ENCODE data around the gene ECSIT. TPM values are rescaled to one million over a fixed set of nuclear protein-coding genes. Genes with fewer than 3 reads are reported as not detected.
"Not testable (repeated sequence)": the region's sequence is repeated elsewhere in the genome, so short reads cannot be mapped to it uniquely, and the experiment has no call there.

Gene ECSIT
- polyA plus RNA-seq, 2 of the 4 experiments (the other 2 are of a cell fraction) = 23.0 to 29.7 TPM

- WGBS (ENCODE audit: missing lambda C conversion rate) = 80% methylated on average over 15 of the region's 15 CpGs
- H3K4me1 ChIP-seq = no peaks in the 10 kb centered on the region
- ATAC-seq (0 out of 6 replicates have a peak, but pooled peaks of 1 of the 2 experiments have one; percentile 10), FAIRE-seq (no peak), DNase-seq (ENCODE audit: low read depth in 1 of 2, low spot score in 1 of 2) (no peak)
- H3K4me3 ChIP-seq = no peak overlapping the region
- ChIA-PET POLR2A (no interaction called here), CTCF (interaction anchor here (0.8 kb wide), 1 partner anchor 9 kb away, joined by 4 read pairs; no protein-coding TSS in a partner anchor)
- TF ChIP-seq HMGXB4 (CRISPR knock-in tag; IDR thresholded peaks at IDR 0.05; ENCODE audit: borderline replicate concordance) = no peak
- TF ChIP-seq SMC3 (IDR thresholded peaks at IDR 0.05) = no peak
- TF ChIP-seq RFX5 (IDR thresholded peaks at IDR 0.05) = no peak
- TF ChIP-seq HEYL (CRISPR knock-in tag; IDR thresholded peaks at IDR 0.05) = no peak
- no peak for TF ChIP-seq NR3C1 (IDR thresholded peaks at IDR 0.05)
- TF ChIP-seq GATA3 (IDR thresholded peaks at IDR 0.05; ENCODE audit: borderline replicate concordance) = no peak
- TF ChIP-seq EHMT2 (IDR thresholded peaks at IDR 0.05; ENCODE audit: low read depth) = no peak
- no peak for TF ChIP-seq POLR2AphosphoS2 (conservative IDR thresholded peaks at IDR 0.05; ENCODE audit: low read length)
- no peak for TF ChIP-seq CHD2 (IDR thresholded peaks at IDR 0.05; ENCODE audit: low read length, partially characterized antibody)
- TF ChIP-seq HES2 (IDR thresholded peaks at IDR 0.05) = no peak
- TF ChIP-seq SREBF2 (IDR thresholded peaks at IDR 0.05) = no peak
- no peak for TF ChIP-seq HDAC2 (IDR thresholded peaks at IDR 0.05)
- H3K27ac ChIP-seq = no peak overlapping the region
- H3K9me3 ChIP-seq = no peaks in the 10 kb centered on the region
- H3K4me2 ChIP-seq = no peak overlapping the region
These were observed 47.3 kb upstream of the ECSIT start for GRCh38 chr19:11576227-11576626.

GRCh38 chr19:11574689-11575088, 45.8 kb upstream of the ECSIT start:
- DNase-seq (ENCODE audit: low read depth in 1 of 2, low spot score in 1 of 2) (no peak), FAIRE-seq (no peak), ATAC-seq (no peak)
- Histone ChIP-seq H3K9me3 (no peaks in the 10 kb centered on the region), H3K4me1 (no peaks in the 10 kb centered on the region), H3K4me2 (no peak overlapping the region), H3K4me3 (no peak overlapping the region), H3K27ac (no peak overlapping the region)
- ChIA-PET POLR2A (no interaction called here), CTCF (interaction anchor here (1.0 kb wide), 2 partner anchors 12 to 13 kb away, joined by 3 to 4 read pairs; no protein-coding TSS in a partner anchor)
- WGBS (ENCODE audit: missing lambda C conversion rate) = 78% methylated on average over 2 of the region's 9 CpGs
- TF ChIP-seq BCL3 (IDR thresholded peaks at IDR 0.05) (no peak), RAD21 (conservative IDR thresholded peaks at IDR 0.05 in 1 of 2, IDR thresholded peaks at IDR 0.05 in 1 of 2) (no peak), USF2 (IDR thresholded peaks at IDR 0.05) (no peak), ZFP36 (IDR thresholded peaks at IDR 0.05; ENCODE audit: borderline replicate concordance, partially characterized antibody) (no peak), PBX3 (IDR thresholded peaks at IDR 0.05) (no peak), MYC (IDR thresholded peaks at IDR 0.05; ENCODE audit: borderline replicate concordance, low read length) (no peak), ZSCAN20 (CRISPR knock-in tag; IDR thresholded peaks at IDR 0.05) (no peak), HMGXB4 (CRISPR knock-in tag; IDR thresholded peaks at IDR 0.05; ENCODE audit: borderline replicate concordance) (no peak), FOSB (CRISPR knock-in tag; IDR thresholded peaks at IDR 0.05) (no peak), REST (IDR thresholded peaks at IDR 0.05) (no peak), CBX2 (IDR thresholded peaks at IDR 0.05; ENCODE audit: borderline replicate concordance, low read depth) (no peak), TP53 (CRISPR knock-in tag; IDR thresholded peaks at IDR 0.05) (no peak), GATA3 (IDR thresholded peaks at IDR 0.05; ENCODE audit: borderline replicate concordance) (no peak), NPAS2 (CRISPR knock-in tag; IDR thresholded peaks at IDR 0.05; ENCODE audit: borderline replicate concordance) (no peak)

GRCh38 chr19:11573763-11574162, 44.8 kb upstream of the ECSIT start:
- ATAC-seq; H3K4me3 ChIP-seq; H3K9me3 ChIP-seq; POLR2A ChIA-PET; H3K4me1 ChIP-seq; H3K4me2 ChIP-seq; DNase-seq (ENCODE audit: low read depth in 1 of 2, low spot score in 1 of 2); FAIRE-seq; H3K27ac ChIP-seq: not testable (repeated sequence)
- CTCF ChIA-PET = interaction anchor here (1.0 kb wide), 1 partner anchor 13 kb away, joined by 4 read pairs; no protein-coding TSS in a partner anchor
- WGBS (ENCODE audit: missing lambda C conversion rate) = 94% methylated on average over 4 of the region's 4 CpGs
